Epithelial cell of prostate (primary cell): Measurements from ENCODE around the gene OR6X1.

Experiments
- DNase-seq: peaks from one replicate; pipeline ENCODE4 v3.0.0-alpha.2; 2011; ENCODE audit warnings: low read depth, low spot score
- H3K27ac ChIP-seq: fragments of 450-650 bp; 2 replicates; pipeline ENCODE4 v1.5.1; 2017; ENCODE audit warnings: mild to moderate bottlenecking

OR6X1 gene

GRCh38 chr11:123704341-123704740, 50.0 kb downstream of the OR6X1 start:
- H3K27ac ChIP-seq: no peak overlapping the region
- no peak for DNase-seq
